HG02571 (cell line): Measurements from ENCODE around the gene SUGP1.

Source experiments
- ATAC-seq: cut with Tn5 transposase; IDR thresholded peaks from one replicate; pipeline ENCODE4 v1.9.1; 2021; ENCODE audit warnings: mild to moderate bottlenecking, moderate library complexity; ENCODE audit not compliant: unreplicated experiment

Gene SUGP1

GRCh38 chr19:19342086-19343015, 22.0 kb upstream of the SUGP1 start:
- ATAC-seq = no peak

GRCh38 chr19:19341026-19341425, 20.7 kb upstream of the SUGP1 start:
- no peak for ATAC-seq

- ATAC-seq = no peak
Observed at GRCh38 chr19:19338082-19338481, 17.8 kb upstream of the SUGP1 start.

- ATAC-seq = no peak
Observed at GRCh38 chr19:19337120-19337519, 16.8 kb upstream of the SUGP1 start.

- no peak for ATAC-seq
Observed at GRCh38 chr19:19336597-19336996, 16.3 kb upstream of the SUGP1 start.

- no peak for ATAC-seq
Observed at GRCh38 chr19:19335408-19336158, 15.3 kb upstream of the SUGP1 start.

GRCh38 chr19:19334989-19335344, 14.7 kb upstream of the SUGP1 start:
- ATAC-seq = no peak

- no peak for ATAC-seq
Observed at GRCh38 chr19:19334063-19334988, 14.0 kb upstream of the SUGP1 start.

GRCh38 chr19:19329126-19329525, 8.8 kb upstream of the SUGP1 start:
- ATAC-seq = no peak

- no peak for ATAC-seq
Observed at GRCh38 chr19:19327672-19328071, 7.4 kb upstream of the SUGP1 start.

- no peak for ATAC-seq
Observed at GRCh38 chr19:19324059-19324770, 3.9 kb upstream of the SUGP1 start.

- ATAC-seq = no peak
Observed at GRCh38 chr19:19321141-19321577, 850 bp upstream of the SUGP1 start.

GRCh38 chr19:19319732-19320360, 463 bp downstream of the SUGP1 start:
- no peak for ATAC-seq

- no peak for ATAC-seq
Observed at GRCh38 chr19:19316082-19316481, 4.2 kb downstream of the SUGP1 start.

GRCh38 chr19:19315444-19315843, 4.9 kb downstream of the SUGP1 start:
- ATAC-seq = no peak

GRCh38 chr19:19308373-19308772, 11.9 kb downstream of the SUGP1 start:
- no peak for ATAC-seq

GRCh38 chr19:19306191-19306590, 14.1 kb downstream of the SUGP1 start:
- ATAC-seq = no peak

GRCh38 chr19:19305696-19306095, 14.6 kb downstream of the SUGP1 start:
- no peak for ATAC-seq

GRCh38 chr19:19305066-19305465, 15.2 kb downstream of the SUGP1 start:
- no peak for ATAC-seq
